ENCODE data around the gene PTPRM.

Gene PTPRM

DNA sequence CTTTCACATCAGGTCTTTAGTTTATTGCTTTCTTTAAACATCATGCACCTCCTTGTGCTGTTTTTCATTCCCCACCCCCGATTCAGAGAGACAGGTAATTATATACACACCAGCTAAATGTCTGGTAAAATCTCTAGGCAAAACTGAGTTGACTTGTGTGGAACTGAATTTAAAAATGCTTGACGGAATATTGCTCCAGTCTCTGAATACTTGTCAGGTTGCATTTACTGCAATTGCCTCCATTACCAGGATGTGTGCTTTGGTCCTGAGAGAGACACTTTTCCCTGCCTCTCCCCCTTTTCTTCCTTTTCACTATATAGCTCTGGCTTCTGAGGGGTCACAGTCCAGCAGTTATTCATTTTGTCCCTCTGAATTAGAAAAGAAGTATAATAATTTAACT lies 104.0 kb downstream of the PTPRM start:
- DNase-seq, result no peak

DNA sequence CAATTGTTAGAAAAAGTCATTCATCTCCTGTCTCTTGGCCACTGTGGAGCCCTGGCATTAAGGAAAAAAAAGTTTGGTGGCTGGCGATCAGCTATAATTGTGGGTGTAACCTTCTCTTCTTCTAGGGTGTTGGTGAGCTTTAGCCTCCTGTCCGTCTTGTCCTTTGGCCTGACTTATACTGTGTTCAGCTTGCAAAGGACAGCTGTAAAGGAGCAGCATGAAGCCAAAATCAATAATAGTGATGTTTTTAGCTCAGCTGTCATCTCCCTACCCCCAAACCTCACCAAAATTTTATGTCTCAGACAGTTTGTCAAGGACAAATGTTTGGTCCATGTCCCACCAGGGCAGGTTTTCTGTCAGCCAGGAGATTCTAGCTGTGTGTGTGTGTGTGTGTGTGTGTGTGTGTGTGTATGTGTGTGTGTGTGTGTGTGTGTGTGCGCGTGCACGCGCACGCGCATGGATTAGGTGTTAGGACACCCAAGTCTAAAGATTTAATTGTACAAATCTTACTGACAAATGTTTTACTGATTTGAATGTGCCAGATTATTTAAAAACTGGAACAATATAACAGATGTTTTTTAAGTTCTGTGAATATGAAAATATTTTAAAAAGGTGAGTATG lies 109.2 kb downstream of the PTPRM start:
- DNase-seq, result no peak

DNA sequence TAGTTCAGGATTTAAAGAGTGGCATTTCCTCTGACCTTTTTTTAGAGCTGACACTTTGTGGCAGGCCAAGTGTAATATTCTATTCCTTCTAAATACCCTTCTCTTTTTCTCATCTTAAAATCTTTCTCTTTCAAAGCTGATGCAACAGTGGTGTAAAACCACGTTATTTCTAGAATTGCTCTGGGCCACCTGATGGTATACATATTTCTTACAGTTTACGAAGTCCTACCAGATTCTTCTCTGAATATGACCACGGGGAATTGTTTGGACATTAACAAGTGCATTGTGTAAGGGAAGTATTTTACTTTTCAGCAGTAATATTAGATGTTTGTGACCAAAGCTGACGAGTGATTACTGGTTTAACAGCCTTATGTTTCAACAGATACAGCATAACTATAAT lies 109.9 kb downstream of the PTPRM start:
- no peak for DNase-seq

DNA sequence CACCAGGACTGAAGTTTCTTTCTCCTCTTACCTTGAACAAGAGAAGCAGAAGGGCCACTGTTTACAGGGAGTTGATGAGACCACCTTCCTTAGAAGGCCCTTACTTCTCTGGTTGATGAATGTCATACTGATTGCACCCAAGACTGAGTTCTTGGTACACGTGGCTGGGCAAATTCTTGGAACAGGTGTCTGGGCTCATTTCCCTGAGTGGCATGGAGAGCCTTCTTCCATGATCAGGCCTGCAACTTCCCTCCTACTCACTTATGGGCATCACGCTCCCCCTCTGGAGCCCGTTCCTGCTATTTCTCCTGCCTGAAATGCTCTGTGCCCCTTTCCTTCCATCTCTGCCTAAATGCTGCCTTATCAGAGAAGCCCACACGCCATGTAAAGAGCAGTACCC lies 110.3 kb downstream of the PTPRM start:
- DNase-seq, result no peak

DNA sequence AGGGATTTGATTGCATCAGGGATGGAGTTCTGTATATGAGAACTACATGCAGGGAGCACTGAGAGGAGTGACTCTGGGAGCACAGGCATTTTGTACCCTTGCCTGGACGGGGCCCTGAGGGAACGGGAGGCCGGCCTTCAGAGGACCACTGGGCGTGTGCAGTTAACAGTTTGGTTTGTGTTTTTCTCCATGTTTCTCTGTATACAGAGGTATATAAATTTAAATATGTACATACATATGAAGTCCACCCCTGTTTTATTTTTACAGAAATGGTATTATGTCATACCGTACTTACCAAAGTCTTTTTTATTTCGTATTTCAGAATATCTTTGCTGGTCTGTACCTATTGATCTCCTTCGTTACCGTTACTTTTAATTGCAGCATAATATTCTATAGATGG lies 111.3 kb downstream of the PTPRM start:
- DNase-seq, result no peak

DNA sequence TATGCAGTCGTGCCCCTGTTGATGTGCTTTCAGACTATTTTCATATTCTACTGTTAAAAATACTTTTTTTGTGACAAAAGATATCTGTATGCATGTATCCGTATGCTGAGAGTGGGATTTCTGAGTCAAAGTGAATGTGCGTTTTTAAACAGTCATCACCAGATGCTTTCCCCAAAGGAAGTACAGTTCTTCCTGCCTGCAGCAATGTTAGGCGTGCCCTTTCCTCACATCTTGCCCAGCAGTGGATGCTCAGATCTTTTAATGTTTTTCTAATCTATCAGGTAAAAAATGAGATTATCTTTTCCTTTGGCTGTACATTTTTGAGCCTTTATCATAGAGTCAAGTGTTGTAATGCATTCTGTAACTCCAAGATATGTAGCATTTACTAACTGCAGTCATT lies 111.7 kb downstream of the PTPRM start:
- DNase-seq, result no peak

DNA sequence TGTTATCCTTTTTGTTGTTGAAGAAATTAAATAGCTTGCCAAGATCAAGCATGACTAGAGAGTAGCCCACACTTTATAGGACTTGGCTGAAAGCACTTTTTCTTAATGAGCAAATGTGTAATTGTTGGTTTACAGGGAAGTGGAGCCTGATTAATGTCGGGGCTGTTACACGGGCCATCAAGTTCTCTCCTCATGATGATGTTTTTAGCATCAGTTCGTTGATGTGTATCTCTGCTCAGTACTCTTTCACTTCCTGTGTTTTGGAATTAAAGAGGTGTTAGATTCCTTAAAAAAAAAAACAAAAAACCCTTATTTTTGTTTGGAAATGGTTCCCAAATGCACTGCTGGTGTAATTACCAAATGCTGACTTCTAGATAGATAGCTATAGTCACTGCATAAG lies 114.2 kb downstream of the PTPRM start:
- DNase-seq, result no peak

DNA sequence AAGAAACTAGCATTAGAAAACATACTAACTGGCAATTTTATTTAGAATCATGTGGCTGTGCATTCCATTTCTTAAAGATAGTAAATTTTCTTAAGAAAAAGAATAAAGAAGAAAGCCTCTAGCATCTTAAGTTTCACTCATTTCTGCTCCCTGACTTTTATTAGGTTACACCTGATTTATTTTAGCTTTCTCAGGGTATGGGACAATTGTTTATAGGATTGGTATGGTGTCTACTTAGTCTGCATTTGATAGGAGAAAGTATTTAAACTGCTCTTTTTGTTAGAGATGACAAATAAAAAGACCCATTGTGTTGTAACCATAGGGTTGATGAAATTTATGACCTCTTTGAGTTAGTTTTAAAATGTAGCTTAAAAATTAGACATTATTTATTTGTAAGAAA lies 115.2 kb downstream of the PTPRM start:
- no peak for DNase-seq

DNA sequence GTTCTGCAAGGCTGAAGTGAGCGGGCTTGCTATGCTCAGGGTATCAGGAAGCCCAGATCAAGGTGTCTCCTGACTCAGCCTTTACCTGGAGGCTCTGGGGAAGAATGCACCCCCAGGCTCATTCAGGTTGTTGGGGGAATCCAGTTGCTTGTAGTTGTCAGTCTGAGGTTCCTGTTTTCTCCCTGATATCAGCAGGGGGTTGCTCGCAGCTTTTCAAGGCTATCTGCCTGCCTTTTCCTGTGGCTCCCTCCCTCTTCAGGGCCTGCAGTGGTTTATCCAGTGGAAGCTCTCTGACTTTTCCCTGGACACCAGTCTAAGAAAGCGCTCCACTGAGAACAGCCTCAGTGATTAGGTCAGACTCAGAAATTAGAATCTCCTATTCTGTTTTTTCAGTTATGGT lies 116.6 kb downstream of the PTPRM start:
- DNase-seq, result no peak

DNA sequence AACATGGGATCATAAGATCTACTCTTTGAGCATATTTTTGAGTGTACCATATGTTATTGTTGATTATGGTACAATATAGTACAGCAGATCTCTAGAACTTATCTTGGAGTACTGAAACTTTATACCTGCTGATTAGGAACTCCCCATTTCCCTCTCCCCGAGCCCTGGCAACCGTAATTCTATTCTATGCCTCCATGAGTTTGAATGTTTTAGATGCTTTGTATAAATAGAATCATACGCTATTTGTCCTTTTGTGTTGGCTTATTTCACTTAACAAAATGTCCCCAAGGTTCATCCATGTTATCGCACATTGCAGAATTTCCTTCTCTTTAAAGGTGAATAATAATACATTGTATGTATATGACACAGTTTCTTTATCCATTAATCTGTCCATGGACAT lies 117.2 kb downstream of the PTPRM start:
- no peak for DNase-seq

DNA sequence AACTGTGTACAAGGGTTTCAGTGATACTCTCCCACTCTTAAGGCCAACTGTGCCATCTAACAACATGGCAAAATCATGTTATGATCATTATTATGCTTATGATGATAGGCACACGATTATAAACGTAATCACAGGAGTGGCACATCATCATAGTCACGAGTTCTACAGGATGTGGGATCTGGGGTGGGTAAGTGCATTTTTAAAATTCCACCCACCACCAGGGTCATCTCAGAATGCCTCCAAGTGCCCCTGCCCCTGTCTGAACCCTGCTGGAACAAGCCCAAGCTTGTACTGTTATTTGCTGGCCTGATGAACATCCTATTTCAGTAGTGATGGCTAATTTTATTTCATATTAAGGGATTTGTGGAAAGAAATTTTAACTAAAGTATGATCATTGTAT lies 117.8 kb downstream of the PTPRM start:
- DNase-seq, result no peak

DNA sequence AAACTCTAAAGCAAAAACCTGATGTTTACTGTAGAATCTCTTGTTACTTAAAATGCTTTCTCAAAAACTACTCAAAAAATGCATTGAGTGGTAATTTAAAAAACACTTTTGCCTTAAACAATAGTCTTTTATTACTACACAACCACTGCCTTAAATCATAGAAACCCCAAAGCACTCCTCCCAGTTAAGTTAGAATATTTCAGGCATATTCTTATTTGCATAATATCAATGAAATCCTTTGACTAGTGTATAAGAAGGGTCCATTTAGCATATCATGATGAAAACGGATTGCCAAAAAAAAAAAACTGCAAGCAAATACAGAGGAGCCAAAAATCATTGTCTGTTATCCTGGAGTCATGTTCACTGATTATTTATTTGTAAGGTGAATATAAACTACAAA lies 119.2 kb downstream of the PTPRM start:
- DNase-seq, result no peak

DNA sequence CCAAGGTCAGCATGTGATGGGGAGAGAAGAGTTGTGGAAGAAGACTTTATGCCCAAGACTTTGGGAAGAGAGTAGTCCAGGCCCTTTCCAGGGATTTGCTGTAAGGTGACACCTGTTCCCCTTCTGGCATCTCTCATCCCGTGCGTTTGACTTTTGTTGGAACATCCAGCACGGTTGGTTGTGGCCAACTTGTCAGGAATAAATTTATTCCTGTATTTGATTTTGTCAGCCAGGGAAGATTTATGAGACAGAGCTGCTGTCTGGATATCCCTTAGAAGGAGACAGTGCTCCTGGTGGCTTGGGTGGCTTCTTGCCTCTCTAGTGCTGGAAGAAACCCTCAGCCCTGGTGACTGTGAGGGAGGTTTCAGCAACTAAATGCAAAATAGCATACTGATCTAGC lies 121.5 kb downstream of the PTPRM start:
- DNase-seq, result no peak

DNA sequence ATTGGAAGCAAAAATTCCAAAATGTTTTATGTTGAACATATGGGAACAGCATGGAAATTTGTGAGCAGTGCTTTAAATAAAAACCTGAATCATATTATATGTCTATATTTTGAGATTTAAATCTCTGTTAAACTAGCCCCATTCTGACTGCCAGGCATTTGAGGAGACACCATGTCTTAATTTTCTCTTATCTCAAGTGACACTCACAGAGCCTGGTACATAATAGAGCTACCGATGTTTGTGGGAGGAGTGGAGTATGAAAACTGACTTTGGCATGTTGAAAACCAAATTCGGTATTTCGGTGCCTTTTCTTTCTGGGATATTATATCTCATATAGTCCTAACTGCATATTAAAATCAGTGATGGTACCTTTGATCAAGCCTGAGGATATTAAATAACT lies 124.1 kb downstream of the PTPRM start:
- DNase-seq, result no peak

DNA sequence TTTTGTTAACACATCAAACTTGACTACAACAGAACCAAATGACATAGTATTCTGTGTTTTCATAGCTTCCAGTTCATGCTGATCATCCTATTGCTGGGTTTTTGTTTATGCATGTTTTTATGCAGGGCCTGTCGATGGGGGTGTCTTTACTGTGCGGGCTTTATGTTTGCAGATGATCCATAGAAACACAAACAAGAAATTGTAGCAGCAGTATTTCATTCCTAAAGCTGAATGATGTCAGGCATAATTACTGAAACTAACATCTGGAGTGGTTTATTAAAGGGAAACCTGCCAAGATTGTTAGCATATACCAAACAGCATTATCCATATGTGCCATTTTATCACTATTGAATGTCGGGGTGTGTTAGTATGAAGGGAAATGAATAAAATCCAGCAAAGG lies 129.7 kb downstream of the PTPRM start:
- no peak for DNase-seq

DNA sequence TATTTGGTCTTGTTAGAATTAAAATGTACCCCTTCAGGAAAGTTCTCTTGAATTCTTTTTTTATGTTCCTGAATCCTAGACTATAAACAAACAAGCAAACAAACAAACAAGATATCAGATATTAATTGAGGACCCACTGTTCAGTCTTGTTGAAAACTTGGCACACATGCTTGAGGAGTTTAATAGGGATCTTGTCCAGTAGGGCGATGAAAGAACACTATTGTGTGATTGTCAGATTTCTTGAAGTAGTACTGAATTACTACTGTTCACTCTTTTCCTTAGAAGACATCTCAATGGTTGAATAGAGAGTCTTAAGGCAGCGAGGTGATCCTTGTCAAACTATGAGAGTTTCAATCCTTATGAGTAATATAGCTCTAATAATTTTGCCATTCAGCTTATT lies 130.2 kb downstream of the PTPRM start:
- no peak for DNase-seq

DNA sequence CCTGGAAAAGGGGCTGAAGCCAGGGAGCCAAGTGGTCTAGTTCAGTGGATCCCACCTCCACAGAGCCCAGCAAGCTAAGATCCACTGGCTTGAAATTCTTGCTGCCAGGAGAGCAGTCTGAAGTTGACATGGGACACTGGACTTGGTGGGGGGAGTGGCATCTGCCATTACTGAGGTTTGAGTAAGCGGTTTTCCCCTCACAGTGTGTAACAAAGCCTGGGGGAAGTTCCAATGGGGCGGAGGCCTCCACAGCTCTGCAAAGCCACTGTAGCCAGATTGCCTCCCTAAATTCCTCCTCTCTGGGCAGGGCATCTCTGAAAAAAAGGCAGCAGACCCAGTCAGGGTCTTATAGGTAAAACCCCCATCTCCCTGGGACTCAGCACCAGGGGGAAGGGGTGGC lies 144.4 kb downstream of the PTPRM start:
- DNase-seq, result no peak

DNA sequence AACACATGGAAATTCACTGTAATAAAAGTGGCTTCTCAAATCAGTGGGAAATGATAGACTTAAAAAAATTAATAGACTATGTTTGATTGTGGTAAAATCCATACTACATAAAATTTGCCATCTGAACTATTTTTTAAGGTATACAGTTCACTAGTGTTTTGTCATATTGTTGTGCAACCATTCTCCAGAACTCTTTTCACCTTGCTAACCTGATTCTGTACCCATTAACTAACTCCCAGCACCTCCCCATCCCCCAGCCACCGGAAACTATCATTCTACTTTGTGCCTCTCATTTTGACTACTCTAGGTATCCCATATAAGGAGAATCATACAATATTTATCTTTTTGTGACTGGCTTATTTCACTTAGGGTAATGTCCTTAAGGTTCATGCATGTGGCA lies 153.3 kb downstream of the PTPRM start:
- DNase-seq, result no peak

DNA sequence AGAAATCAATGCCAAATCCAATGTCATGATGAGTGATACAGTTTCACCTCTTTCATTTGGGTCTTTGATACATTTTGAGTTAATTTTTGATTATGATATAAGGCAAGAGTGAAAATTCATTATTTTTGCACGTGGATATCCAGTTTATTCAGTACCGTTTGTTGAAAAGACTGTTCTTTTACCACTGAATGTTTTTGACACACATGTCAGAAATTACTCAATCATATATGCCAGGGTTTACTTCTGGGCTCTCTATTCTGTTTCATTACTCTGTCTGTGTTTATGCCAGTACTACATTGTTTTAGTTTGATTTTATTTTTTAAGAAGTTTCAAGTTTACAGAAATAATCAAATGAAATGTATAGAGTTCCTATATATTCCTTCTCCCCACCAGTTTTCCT lies 154.4 kb downstream of the PTPRM start:
- no peak for DNase-seq

DNA sequence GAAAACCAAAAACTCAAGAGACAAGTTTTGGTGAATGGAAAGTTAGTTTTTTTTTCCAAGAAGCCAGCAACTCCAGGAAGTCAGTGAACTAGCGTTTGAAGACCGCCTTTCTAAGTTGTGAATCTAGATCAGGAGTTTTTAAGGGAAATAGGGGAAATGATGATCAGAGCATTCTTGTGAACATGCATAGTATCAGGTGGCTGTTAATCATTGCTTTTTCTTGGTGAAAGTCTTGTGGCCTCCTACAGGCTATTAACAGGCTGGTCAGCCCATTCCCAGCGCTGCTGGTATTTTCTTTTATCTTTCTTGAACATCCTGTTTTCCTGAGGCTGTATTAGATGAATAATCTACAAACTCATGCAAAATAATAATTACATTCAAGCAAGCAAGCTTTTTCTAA lies 155.8 kb downstream of the PTPRM start:
- DNase-seq, result no peak

DNA sequence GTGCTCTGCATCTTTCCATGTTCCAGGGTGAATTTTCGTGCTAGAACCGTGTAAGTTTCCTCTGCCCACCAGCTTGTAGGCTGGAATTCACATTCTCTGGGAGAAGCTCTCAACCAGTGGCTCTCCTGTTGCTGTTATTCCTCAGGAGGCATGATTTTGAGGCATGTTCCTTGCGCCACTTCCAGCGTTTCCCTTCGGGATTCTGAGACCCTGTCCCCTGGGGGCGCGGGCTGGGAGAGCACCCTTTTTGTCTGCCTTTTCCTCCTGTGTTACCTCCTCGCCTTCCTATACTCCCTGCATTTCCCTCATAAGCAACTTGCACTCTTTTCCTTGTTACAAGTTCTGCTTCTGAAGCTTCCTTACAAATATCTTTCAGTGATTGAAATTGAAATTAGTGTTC lies 156.4 kb downstream of the PTPRM start:
- no peak for DNase-seq

DNA sequence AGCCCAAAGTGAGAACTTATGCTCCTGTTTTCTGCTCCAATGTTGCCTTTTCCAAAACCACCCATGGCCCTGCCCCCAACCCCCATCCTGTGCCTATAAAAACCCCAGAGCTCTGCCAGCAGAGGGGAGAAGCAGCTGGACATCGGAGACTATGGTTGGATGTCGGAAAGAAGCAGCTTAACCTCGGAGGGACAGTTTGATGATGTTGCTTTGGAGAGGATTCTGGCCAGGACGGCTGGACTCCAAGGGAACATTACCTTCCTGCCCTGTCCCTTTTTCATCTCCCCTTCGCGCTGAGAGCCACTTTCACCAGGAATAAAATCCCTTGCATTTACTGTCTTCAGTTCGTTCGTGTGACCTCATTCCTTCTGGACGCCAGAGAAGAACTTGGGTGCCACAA lies 158.4 kb downstream of the PTPRM start:
- no peak for DNase-seq

DNA sequence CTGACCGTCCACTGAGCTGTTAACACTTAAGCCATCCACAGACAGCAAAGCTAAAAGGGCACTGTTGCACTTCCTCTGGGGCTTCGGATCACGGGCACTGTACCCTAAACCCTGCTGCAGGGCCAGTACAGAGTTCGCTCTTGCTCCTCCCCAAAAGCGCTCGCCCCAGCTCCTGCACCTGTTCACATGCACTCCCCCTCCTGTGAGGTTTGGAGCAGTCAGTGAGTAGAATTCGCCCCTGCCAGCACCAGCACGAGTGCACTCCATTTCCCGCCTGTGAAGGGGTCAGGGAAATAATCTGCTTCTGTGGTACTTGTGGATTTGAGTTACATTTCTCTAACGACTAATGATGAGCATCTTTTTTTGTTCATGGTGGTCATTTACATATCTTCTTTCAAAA lies 158.8 kb downstream of the PTPRM start:
- DNase-seq, result no peak

DNA sequence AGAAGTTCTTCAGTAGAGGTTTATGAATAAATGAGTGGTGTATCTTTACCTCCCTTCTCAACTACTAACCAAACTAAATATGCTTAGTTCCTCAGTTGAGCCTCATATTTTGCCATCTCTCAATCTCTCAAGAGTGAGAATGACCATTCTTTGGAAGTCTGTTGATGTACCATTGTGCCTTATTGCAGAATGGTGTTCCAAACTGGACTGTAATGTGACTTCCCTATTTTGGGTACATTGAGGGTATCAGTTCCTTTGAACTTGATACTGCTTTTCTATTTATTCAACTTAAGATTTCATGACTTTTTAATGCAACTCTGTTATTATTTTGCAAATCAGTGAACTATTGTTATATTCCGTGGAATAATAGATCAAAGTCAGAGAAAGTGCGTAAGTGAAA lies 159.4 kb downstream of the PTPRM start:
- DNase-seq, result no peak

DNA sequence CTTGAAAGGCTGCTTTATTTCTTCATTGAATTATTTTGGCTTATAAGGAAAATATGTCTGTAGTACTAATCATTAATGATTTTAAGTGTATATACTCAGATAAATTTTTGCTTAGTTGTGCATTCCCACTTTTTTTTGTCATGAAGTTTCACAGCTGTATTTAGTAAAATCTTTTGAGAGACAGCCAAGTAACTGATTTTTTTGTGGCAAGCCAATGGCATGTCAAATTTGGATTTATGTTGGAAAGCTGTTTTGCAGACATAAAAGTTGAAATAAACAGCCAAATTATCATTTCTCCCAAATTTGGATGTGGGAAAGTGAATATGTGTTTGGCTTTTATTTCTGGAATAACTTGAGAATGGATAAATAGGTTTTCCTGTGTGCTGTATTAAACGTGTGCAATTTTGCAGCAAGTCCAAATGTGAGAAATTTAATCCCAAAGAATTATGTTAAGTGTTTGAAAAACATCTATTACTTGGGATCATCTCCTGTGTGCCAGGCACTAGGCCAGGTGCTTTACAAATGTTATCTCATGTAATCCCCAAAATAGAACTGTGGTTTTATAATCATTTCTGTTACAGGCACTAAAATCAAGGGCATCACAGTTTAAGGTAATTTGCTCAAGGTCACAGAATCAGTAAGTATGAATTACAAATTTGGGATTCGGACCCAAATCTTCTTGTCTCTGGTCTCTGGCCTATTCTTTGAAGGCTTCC lies 160.4 kb downstream of the PTPRM start:
- no peak for DNase-seq

Data from inflammatory macrophage (primary cell).